ENCODE measurements around the gene MYO5C.

MYO5C gene

DNA sequence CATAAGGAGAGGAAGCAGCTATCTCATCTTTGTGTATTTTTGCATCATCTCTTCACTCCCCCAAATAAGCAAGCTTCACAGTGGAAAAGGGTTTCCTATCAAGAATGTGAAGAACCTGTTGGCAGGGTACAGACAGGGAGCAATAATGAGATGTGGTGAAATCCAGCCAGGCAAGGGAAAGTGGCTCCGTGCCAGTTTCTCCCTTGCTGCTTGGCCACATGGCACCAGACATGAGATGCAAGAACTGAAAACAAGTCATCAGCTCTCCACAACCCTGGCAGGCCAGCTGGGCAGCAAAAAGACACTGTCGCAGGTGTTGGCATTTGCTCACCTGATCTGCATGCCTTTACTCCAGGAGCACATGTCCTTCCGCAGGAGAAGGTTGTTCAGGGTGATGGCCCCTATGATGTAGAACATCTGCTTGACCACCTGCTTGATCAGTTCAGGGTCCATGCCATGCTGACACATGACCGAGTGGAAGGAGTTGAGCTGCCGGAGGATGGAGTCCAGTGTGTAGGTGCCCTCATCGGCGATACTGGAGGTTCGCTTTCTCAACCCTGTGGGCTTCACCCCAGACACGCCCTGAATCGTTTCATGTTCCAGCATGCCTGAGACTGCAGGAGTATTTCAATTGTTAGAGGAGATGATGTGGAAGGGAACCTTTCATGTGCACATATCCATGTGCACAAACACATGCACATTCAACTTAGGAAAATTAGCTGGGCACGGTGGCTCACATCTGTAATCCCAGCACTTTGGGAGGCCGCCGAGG lies 23.3 kb upstream of the MYO5C start:
- intact Hi-C loops (cut with DNase I; ENCODE audit: low total_unique reads): no loop called here
- TF ChIP-seq, protein P1, sequence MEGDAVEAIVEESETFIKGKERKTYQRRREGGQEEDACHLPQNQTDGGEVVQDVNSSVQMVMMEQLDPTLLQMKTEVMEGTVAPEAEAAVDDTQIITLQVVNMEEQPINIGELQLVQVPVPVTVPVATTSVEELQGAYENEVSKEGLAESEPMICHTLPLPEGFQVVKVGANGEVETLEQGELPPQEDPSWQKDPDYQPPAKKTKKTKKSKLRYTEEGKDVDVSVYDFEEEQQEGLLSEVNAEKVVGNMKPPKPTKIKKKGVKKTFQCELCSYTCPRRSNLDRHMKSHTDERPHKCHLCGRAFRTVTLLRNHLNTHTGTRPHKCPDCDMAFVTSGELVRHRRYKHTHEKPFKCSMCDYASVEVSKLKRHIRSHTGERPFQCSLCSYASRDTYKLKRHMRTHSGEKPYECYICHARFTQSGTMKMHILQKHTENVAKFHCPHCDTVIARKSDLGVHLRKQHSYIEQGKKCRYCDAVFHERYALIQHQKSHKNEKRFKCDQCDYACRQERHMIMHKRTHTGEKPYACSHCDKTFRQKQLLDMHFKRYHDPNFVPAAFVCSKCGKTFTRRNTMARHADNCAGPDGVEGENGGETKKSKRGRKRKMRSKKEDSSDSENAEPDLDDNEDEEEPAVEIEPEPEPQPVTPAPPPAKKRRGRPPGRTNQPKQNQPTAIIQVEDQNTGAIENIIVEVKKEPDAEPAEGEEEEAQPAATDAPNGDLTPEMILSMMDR (IDR thresholded peaks at IDR 0.05): no peak
- no peaks in the 10 kb centered on the region for H3K9me3 ChIP-seq
- no peaks in the 10 kb centered on the region for H3K27me3 ChIP-seq
- peaks cover 61 to 79% (median 78%) of the 10 kb centered on the region in 3 donors for H3K36me3 ChIP-seq
- no peak overlapping the region for H3K4me3 ChIP-seq
- no peaks in the 10 kb centered on the region for H3K4me1 ChIP-seq
- no peak for DNase-seq
- no peak overlapping the region for H3K27ac ChIP-seq

DNA sequence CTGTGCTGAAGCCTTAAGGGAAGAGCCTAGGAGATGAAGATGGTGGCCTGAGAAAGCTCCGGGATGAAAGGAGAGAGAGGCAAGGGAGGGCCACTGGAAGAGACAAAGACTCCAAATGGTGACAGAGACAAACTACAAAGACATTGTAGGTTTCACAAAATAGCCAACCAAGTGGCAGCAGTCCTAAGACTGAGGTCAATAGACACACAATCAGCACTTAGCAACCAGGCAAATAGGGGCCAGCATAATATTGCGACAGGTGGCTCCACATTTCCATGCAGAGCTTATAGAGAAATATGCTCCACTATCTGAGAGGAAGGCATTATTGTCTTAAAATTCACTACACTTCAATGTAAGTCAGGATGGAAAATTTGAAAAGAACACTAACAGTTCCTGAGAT lies 22.1 kb upstream of the MYO5C start:
- DNase-seq: no peak
- intact Hi-C loops (cut with DNase I; ENCODE audit: low total_unique reads): no loop called here
- H3K36me3 ChIP-seq: peaks cover 62 to 88% (median 85%) of the 10 kb centered on the region in 3 donors

DNA sequence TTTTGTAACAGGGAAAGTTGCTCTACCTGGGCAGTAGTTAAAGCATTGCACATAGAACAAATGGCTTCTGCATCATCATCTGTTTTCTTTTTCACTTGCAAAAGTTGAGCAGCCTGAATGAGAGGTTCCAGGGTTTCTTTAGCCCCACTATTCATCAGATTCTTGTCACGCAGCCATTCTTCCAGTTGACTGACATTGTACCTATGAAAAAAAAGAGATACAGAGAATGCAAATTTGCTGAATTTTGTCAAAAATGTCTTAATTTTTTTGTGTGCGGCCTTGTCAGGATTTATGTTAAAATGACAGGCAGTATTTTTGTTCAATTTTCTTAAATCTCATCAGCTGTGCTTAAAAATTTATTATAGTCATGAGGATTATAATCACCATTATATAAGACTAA lies 21.4 kb upstream of the MYO5C start:
- Histone ChIP-seq H3K27me3 (no peaks in the 10 kb centered on the region), H3K9me3 (no peaks in the 10 kb centered on the region), H3K4me1 (no peaks in the 10 kb centered on the region), H3K27ac (no peak overlapping the region), H3K4me3 (no peak overlapping the region), H3K36me3 (peaks cover 61 to 90% (median 86%) of the 10 kb centered on the region in 3 donors)
- TF ChIP-seq, protein P1 (IDR thresholded peaks at IDR 0.05): no peak
- intact Hi-C loops (cut with DNase I; ENCODE audit: low total_unique reads): no loop called here
- DNase-seq: no peak

More for the DNA sequence above, 22.1 kb upstream of the MYO5C start:
- TF ChIP-seq, protein P1 (IDR thresholded peaks at IDR 0.05): no peak
- no peaks in the 10 kb centered on the region for H3K9me3 ChIP-seq
- no peak overlapping the region for H3K4me3 ChIP-seq
- H3K27ac ChIP-seq: no peak overlapping the region
- H3K27me3 ChIP-seq: no peaks in the 10 kb centered on the region
- no peaks in the 10 kb centered on the region for H3K4me1 ChIP-seq

DNA sequence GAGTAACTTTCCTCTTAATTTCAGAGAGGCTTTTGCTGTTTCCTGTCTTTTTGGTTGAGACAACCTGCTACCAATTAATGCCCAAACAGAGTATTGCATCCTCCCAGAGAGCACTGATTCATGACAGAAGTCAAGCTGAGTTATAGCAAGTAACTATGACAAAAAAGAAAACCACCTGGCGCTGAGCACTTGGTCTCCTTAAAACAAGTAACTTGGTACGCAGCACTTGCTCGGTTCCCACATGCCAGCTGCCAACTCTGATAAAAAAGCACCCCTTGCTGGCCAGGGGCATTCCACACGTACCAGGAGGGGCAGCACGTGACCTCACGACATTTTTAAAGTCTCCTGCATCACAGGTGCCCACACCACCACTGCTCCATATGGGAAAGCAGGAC lies 13.5 kb upstream of the MYO5C start:
- Histone ChIP-seq H3K4me1 (no peaks in the 10 kb centered on the region), H3K27me3 (no peaks in the 10 kb centered on the region), H3K27ac (no peak overlapping the region), H3K36me3 (peaks cover 13 to 47% (median 31%) of the 10 kb centered on the region in 3 donors), H3K4me3 (no peak overlapping the region), H3K9me3 (no peaks in the 10 kb centered on the region)
- TF ChIP-seq, protein P1 (IDR thresholded peaks at IDR 0.05): no peak
- intact Hi-C loops (cut with DNase I; ENCODE audit: low total_unique reads): no loop called here
- no peak for DNase-seq

DNA sequence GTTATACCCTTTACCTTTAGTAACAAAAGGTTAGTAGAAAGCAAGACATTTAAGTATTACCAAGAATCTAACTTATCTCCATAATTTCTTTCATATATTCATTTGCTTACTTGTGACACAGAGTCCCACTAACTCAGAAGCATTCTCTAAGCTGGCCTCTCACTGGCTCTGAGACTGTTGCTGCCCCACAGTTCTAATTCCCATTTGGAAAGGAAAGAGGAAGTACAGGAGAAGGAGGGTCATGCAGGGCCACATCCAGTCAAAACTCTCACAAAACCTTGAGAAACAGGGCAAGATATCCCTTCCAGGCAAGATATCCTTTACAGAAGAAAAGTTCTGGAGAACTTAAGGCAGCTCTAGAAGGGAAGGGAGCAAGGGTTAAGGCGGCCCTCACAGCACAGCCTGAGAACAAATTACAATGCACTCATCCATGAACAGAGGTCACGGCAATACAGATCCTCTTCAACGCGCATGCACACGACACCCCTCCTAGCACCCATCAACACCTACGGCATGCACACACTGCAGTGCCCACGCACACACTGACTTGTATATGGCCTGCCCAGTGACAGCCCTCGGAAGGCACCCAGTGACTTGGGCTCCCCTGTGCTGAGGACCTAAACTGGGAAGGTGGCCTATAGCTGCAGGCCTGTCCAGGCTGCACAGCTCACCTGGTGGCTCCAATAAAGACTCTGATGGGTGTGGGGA lies 13.0 kb upstream of the MYO5C start:
- no peak overlapping the region for H3K27ac ChIP-seq
- intact Hi-C loops (cut with DNase I; ENCODE audit: low total_unique reads): no loop called here
- no peak for DNase-seq
- H3K36me3 ChIP-seq: peaks cover 9 to 45% (median 27%) of the 10 kb centered on the region in 3 donors
- TF ChIP-seq, protein P1 (IDR thresholded peaks at IDR 0.05): no peak
- no peaks in the 10 kb centered on the region for H3K27me3 ChIP-seq
- H3K4me3 ChIP-seq: no peak overlapping the region
- no peaks in the 10 kb centered on the region for H3K4me1 ChIP-seq
- no peaks in the 10 kb centered on the region for H3K9me3 ChIP-seq

Data from tibial artery (tissue), 4 donors.